PC-9 (cell line): ENCODE results near the gene SPATA17. TPM values are rescaled to one million over a fixed set of nuclear protein-coding genes. Genes with fewer than 3 reads are reported as not detected.
"Not testable (repeated sequence)": the region's sequence is repeated elsewhere in the genome, so short reads cannot be mapped to it uniquely, and the experiment has no call there.

Experiments used
- BruUV-seq: library from RNA; stranded (reverse); fragments of 400-500 nt; replicated peaks from 2 replicates; lab custom pipeline; 2021; lab: Mats Ljungman, UMichigan
- CTCF ChIA-PET: fragments of 300-600 bp; sonication (Branson Sonifier 250); formaldehyde crosslinking; loops from one replicate; lab custom pipeline; 2022; ENCODE audit warnings: antibody characterized with exemption; lab: Charles Lee
- POLR2A ChIA-PET: fragments of 300-600 bp; sonication (Branson Sonifier 250); formaldehyde crosslinking; loops from one replicate; lab custom pipeline; 2022; ENCODE audit warnings: antibody characterized with exemption; ENCODE audit not compliant: unreplicated experiment; lab: Charles Lee
- DNase-seq, 2 experiments: peaks; one replicate each; pipeline versions ENCODE4 v3.0.0 to v3.0.0-alpha.2; 2015 to 2022; ENCODE audit warnings: mixed read lengths in 1 of 2
- H2AFZ ChIP-seq: fragments of 200-600 bp; sonication (generic); 2 replicates; pipeline ENCODE4 v1.8.1; 2017; ENCODE audit warnings: antibody characterized with exemption
- H3F3A ChIP-seq: fragments of 200-600 bp; sonication (generic); 2 replicates; pipeline ENCODE4 v1.8.1; 2017; ENCODE audit warnings: antibody characterized with exemption, mild to moderate bottlenecking, low read depth; ENCODE audit not compliant: insufficient read depth
- H3K27ac ChIP-seq: fragments of 200-600 bp; sonication (generic); 2 replicates; pipeline ENCODE4 v1.6.1; 2016; ENCODE audit warnings: mixed run types
- H3K27me3 ChIP-seq: fragments of 200-600 bp; sonication (generic); 2 replicates; pipeline ENCODE4 v1.6.1; 2016; ENCODE audit warnings: low read depth, mixed run types; ENCODE audit not compliant: insufficient read depth
- H3K36me3 ChIP-seq: fragments of 200-600 bp; sonication (generic); 2 replicates; pipeline ENCODE4 v1.6.1; 2016; ENCODE audit warnings: low read depth, mixed run types
- H3K4me1 ChIP-seq: fragments of 200-600 bp; sonication (generic); replicated peaks from 2 replicates; pipeline ENCODE4 v1.6.1; 2016; ENCODE audit warnings: mixed run types; ENCODE audit not compliant: insufficient read depth
- H3K4me2 ChIP-seq: fragments of 200-600 bp; sonication (generic); 2 replicates; pipeline ENCODE4 v1.6.1; 2017; ENCODE audit warnings: mixed run types
- H3K4me3 ChIP-seq: fragments of 200-600 bp; sonication (generic); 2 replicates; pipeline ENCODE4 v1.6.1; 2016; ENCODE audit warnings: mixed run types
- H3K79me2 ChIP-seq: fragments of 200-600 bp; sonication (generic); 2 replicates; pipeline ENCODE4 v1.6.1; 2017; ENCODE audit warnings: low read depth, mixed run types
- H3K9me2 ChIP-seq: fragments of 200-600 bp; sonication (generic); 2 replicates; pipeline ENCODE4 v1.8.1; 2017; ENCODE audit warnings: mild to moderate bottlenecking; ENCODE audit not compliant: insufficient read depth
- H3K9me3 ChIP-seq: fragments of 200-600 bp; sonication (generic); 2 replicates; pipeline ENCODE4 v1.8.1; 2016; ENCODE audit warnings: low read depth; ENCODE audit not compliant: insufficient read depth
- H4K20me1 ChIP-seq: fragments of 200-600 bp; sonication (generic); 2 replicates; pipeline ENCODE4 v1.8.1; 2017; ENCODE audit not compliant: insufficient read depth
- EZH2 ChIP-seq: fragments of 200-600 bp; sonication (generic); IDR thresholded peaks from 2 replicates; pipeline ENCODE4 v1.8.0; 2017; ENCODE audit warnings: antibody characterized with exemption, low read depth
- intact Hi-C: fragments of 100-400 bp; cut with micrococcal nuclease; formaldehyde crosslinking; loops from one replicate; pipeline ENCODE4 v1.10.0; 2022; ENCODE audit not compliant: unreplicated experiment
- total RNA-seq: library from RNA; stranded (reverse); gene quantifications from 2 replicates; pipeline ENCODE4 v1.2.3, GENCODE V29; 2021
- TF ChIP-seq, protein P1 (sequence below): fragments of 200-600 bp; sonication (generic); conservative IDR thresholded peaks from 2 replicates; pipeline ENCODE4 v1.6.1; 2017; ENCODE audit warnings: mixed run types, antibody characterized with exemption, mild to moderate bottlenecking, moderate library complexity

The SPATA17 gene
- total RNA-seq, 1 experiment from 2014 or later, result 8.9 TPM

DNA sequence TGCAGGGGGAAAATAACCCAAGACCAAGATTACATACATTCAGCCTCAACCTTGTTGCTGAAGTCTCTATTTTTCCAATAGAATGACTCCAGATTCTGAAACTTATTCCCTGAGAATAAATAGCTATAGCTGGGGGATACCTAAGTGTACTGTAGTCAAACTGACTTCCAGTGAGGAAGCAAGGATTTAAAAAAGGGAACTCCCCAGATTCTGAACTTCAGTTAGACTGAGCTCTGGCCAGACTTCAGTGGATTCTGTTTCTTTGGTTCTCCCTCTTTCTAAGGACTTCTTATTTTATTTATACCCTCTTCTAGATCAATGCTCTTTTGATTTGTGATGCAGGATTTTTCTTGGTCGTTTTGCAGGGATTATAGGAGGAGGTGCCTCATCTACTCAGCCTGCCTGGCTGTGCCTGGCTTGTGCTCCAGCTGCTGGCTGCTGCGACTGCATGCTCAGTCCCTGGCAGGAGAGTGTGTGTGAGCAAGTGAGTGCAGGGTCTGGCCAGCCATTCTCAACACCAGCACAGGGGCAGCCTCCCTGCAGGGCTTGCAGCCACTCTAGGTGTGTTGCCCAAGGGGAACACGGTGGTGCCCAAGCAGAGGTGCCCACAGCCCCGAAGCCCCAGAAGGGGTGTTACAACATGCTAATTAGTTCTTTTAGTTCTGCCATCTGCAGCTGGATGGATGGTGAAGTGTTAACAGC is 43.0 kb downstream of the SPATA17 start:
- DNase-seq, result no peak
- no peaks in the 10 kb centered on the region for H4K20me1 ChIP-seq
- ChIA-PET POLR2A (no interaction called here), CTCF (no interaction called here)
- no peak overlapping the region for H3K4me2 ChIP-seq
- H3K4me3 ChIP-seq, result no peak overlapping the region
- intact Hi-C loops, result no loop called here
- no peaks in the 10 kb centered on the region for H3K27me3 ChIP-seq
- H3K9me2 ChIP-seq, result no peaks in the 10 kb centered on the region
- H3K4me1 ChIP-seq, result no peaks in the 10 kb centered on the region
- H2AFZ ChIP-seq, result no peak overlapping the region
- TF ChIP-seq EZH2, result no peak
- TF ChIP-seq, protein P1, sequence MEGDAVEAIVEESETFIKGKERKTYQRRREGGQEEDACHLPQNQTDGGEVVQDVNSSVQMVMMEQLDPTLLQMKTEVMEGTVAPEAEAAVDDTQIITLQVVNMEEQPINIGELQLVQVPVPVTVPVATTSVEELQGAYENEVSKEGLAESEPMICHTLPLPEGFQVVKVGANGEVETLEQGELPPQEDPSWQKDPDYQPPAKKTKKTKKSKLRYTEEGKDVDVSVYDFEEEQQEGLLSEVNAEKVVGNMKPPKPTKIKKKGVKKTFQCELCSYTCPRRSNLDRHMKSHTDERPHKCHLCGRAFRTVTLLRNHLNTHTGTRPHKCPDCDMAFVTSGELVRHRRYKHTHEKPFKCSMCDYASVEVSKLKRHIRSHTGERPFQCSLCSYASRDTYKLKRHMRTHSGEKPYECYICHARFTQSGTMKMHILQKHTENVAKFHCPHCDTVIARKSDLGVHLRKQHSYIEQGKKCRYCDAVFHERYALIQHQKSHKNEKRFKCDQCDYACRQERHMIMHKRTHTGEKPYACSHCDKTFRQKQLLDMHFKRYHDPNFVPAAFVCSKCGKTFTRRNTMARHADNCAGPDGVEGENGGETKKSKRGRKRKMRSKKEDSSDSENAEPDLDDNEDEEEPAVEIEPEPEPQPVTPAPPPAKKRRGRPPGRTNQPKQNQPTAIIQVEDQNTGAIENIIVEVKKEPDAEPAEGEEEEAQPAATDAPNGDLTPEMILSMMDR, result no peak
- no peak overlapping the region for H3K27ac ChIP-seq
- no peaks in the 10 kb centered on the region for H3K9me3 ChIP-seq
- H3K36me3 ChIP-seq, result no peaks in the 10 kb centered on the region
- H3F3A ChIP-seq, result no peaks in the 10 kb centered on the region
- BruUV-seq, result no TSS peak
- no peaks in the 10 kb centered on the region for H3K79me2 ChIP-seq

DNA sequence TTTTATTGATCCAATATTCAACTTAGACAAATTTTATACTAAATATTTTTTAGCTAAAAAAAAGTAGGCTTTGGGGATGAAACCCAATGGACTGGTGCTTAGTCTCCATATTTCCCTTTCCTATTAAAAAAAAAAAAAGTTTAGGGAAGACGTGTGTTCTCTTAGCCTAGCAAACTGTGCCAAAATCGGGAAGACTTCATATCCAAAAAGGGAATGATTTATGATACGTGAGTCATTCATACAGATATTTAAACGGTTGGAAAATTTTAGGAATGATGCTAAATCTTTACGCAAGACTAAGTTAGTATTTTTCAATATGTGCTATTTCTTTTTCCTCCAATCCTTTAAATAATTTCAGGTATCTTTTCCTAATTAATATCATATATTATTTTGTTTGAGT is 50.7 kb downstream of the SPATA17 start:
- no peak overlapping the region for H3K4me3 ChIP-seq
- no peaks in the 10 kb centered on the region for H3K9me2 ChIP-seq
- intact Hi-C loops, result no loop called here
- H4K20me1 ChIP-seq, result no peaks in the 10 kb centered on the region
- no TSS peak for BruUV-seq
- no peaks in the 10 kb centered on the region for H3K79me2 ChIP-seq
- H3K9me3 ChIP-seq, result no peaks in the 10 kb centered on the region
- H3K36me3 ChIP-seq, result no peaks in the 10 kb centered on the region
- H3F3A ChIP-seq, result no peaks in the 10 kb centered on the region
- ChIA-PET CTCF (no interaction called here), POLR2A (no interaction called here)
- H3K27ac ChIP-seq, result no peak overlapping the region
- no peaks in the 10 kb centered on the region for H3K4me1 ChIP-seq
- no peak for DNase-seq
- TF ChIP-seq EZH2, result no peak
- TF ChIP-seq, protein P1, result no peak
- no peak overlapping the region for H3K4me2 ChIP-seq
- H3K27me3 ChIP-seq, result no peaks in the 10 kb centered on the region
- no peak overlapping the region for H2AFZ ChIP-seq

DNA sequence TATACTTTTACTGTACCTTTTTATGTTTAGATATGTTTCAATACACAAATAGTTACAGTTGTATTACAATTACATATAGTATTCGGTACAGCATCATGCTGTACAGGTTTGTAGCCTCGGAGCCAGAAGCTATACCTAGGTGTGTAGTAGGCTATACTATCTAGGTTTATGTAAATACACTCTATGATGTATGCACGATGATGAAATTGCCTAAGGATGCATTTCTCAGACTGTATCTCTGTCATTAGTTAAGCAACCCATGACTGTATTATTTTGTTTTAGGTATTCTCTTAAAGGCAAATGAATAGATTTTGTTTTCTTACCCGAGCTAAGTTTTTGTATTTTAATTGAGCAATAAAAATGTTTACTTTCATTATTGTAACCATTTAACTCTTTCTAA is 56.4 kb downstream of the SPATA17 start:
- Histone ChIP-seq H3K9me2 (no peaks in the 10 kb centered on the region), H3K27ac (no peak overlapping the region), H4K20me1 (no peaks in the 10 kb centered on the region), H3K4me1 (no peaks in the 10 kb centered on the region), H2AFZ (no peak overlapping the region), H3K4me2 (no peak overlapping the region), H3K79me2 (no peaks in the 10 kb centered on the region), H3K4me3 (no peak overlapping the region), H3K36me3 (no peaks in the 10 kb centered on the region), H3K27me3 (no peaks in the 10 kb centered on the region), H3F3A (no peaks in the 10 kb centered on the region), H3K9me3 (no peaks in the 10 kb centered on the region)
- no TSS peak for BruUV-seq
- no peak for TF ChIP-seq EZH2
- TF ChIP-seq, protein P1, result no peak
- no peak for DNase-seq
- CTCF ChIA-PET, result no interaction called here
- intact Hi-C loops, result no loop called here
- POLR2A ChIA-PET, result no interaction called here

DNA sequence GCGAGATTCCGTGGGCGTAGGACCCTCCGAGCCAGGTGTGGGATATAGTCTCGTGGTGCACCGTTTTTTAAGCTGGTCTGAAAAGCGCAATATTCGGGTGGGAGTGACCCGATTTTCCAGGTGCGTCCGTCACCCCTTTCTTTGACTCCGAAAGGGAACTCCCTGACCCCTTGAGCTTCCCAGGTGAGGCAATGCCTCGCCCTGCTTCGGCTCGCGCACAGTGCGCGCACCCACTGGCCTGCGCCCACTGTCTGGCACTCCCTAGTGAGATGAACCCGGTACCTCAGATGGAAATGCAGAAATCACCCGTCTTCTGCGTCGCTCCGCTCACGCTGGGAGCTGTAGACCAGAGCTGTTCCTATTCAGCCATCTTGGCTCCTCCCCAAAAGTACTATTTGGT is 65.0 kb downstream of the SPATA17 start:
- intact Hi-C loops, H3K36me3 ChIP-seq, H3K79me2 ChIP-seq, H3K4me3 ChIP-seq, CTCF ChIA-PET, H4K20me1 ChIP-seq, H3K4me1 ChIP-seq, POLR2A ChIA-PET, H3K27ac ChIP-seq, H3K9me3 ChIP-seq, H2AFZ ChIP-seq, H3F3A ChIP-seq, H3K9me2 ChIP-seq, BruUV-seq, H3K27me3 ChIP-seq, H3K4me2 ChIP-seq: not testable (repeated sequence)
- DNase-seq, result peak in 1 of 2 experiments; percentile 24
